ENCODE results near the gene ERO1B.
"Not testable (repeated sequence)": the region's sequence is repeated elsewhere in the genome, so short reads cannot be mapped to it uniquely, and the experiment has no call there.

ERO1B gene

GRCh38 chr1:236193184-236193583 lies 88.6 kb downstream of the ERO1B start:
- TF ChIP-seq CTCF (IDR thresholded peaks at IDR 0.05; ENCODE audit: insufficient read depth, low read length), result no peak
- TF ChIP-seq SPI1 (IDR thresholded peaks at IDR 0.05; ENCODE audit: borderline replicate concordance, low read depth), result no peak
- no peak for TF ChIP-seq POLR2AphosphoS5 (IDR thresholded peaks at IDR 0.05; ENCODE audit: low read depth)
- no peak for TF ChIP-seq GABPA (IDR thresholded peaks at IDR 0.05; ENCODE audit: low read depth)
- TF ChIP-seq, protein P1, sequence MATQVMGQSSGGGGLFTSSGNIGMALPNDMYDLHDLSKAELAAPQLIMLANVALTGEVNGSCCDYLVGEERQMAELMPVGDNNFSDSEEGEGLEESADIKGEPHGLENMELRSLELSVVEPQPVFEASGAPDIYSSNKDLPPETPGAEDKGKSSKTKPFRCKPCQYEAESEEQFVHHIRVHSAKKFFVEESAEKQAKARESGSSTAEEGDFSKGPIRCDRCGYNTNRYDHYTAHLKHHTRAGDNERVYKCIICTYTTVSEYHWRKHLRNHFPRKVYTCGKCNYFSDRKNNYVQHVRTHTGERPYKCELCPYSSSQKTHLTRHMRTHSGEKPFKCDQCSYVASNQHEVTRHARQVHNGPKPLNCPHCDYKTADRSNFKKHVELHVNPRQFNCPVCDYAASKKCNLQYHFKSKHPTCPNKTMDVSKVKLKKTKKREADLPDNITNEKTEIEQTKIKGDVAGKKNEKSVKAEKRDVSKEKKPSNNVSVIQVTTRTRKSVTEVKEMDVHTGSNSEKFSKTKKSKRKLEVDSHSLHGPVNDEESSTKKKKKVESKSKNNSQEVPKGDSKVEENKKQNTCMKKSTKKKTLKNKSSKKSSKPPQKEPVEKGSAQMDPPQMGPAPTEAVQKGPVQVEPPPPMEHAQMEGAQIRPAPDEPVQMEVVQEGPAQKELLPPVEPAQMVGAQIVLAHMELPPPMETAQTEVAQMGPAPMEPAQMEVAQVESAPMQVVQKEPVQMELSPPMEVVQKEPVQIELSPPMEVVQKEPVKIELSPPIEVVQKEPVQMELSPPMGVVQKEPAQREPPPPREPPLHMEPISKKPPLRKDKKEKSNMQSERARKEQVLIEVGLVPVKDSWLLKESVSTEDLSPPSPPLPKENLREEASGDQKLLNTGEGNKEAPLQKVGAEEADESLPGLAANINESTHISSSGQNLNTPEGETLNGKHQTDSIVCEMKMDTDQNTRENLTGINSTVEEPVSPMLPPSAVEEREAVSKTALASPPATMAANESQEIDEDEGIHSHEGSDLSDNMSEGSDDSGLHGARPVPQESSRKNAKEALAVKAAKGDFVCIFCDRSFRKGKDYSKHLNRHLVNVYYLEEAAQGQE (IDR thresholded peaks at IDR 0.05; ENCODE audit: insufficient replicate concordance, low read depth), result no peak
- no peaks in the 10 kb centered on the region for H3K27me3 ChIP-seq (ENCODE audit: insufficient read depth, poor library complexity, severe bottlenecking)
- H3K27ac ChIP-seq (replicated peaks), result no peak overlapping the region
- H3K4me3 ChIP-seq (replicated peaks; ENCODE audit: insufficient read depth, low read length), result no peak overlapping the region
- DNase-seq (ENCODE audit: low read depth in 1 of 2, low spot score in 1 of 2), result no peak

DNA sequence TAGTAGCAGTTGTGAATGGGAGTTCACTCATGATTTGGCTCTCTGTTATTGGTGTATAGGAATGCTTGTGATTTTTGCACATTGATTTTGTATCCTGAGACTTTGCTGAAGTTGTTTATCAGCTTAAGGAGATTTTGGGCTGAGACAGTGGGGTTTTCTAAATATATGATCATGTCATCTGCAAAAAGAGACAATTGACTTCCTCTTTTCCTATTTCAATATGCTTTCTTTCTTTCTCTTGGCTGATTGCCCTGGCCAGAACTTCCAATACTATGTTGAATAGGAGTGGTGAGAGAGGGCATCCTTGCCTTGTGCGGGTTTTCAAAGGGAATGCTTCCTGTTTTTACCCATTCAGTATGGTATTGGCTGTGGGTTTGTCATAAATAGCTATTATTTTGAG lies 93.7 kb downstream of the ERO1B start:
- not testable (repeated sequence) for DNase-seq (ENCODE audit: low read depth in 1 of 2, low spot score in 1 of 2); H3K4me3 ChIP-seq (replicated peaks; ENCODE audit: insufficient read depth, low read length); H3K27ac ChIP-seq (replicated peaks); H3K27me3 ChIP-seq (ENCODE audit: insufficient read depth, poor library complexity, severe bottlenecking)
- peak; percentile 51; the same call in 1 of the 2 replicates for TF ChIP-seq SPI1 (IDR thresholded peaks at IDR 0.05; ENCODE audit: borderline replicate concordance, low read depth)

- not testable (repeated sequence) for DNase-seq (ENCODE audit: low read depth in 1 of 2, low spot score in 1 of 2); H3K4me3 ChIP-seq (replicated peaks; ENCODE audit: insufficient read depth, low read length); H3K27ac ChIP-seq (replicated peaks); H3K27me3 ChIP-seq (ENCODE audit: insufficient read depth, poor library complexity, severe bottlenecking)
These were observed 95.3 kb downstream of the ERO1B start for GRCh38 chr1:236186471-236186870.

DNA sequence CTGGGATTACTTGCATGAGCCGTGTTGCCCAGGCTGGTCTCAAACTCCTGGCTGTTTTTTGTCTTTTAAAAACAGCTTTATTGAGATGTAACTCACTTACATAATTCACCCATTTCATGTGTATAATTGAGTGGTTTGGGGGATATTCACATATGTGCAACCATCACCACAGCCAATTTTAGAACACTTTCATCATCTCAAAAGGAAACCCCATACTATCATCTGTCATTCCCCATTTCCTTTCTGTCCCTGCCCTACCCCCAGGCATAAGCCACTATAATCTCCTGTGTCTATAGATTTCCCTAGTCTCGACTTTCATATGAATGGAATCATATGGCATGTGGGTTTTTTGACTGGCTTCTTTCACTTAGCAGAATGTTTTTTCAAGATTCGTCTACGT lies 96.1 kb downstream of the ERO1B start:
- no peak overlapping the region for H3K4me3 ChIP-seq (replicated peaks; ENCODE audit: insufficient read depth, low read length)
- peak in 1 of 2 experiments; percentile 5 for DNase-seq (ENCODE audit: low read depth in 1 of 2, low spot score in 1 of 2)
- no peak overlapping the region for H3K27ac ChIP-seq (replicated peaks)

More for the DNA sequence above, 96.1 kb downstream of the ERO1B start:
- no peak for TF ChIP-seq GABPA (IDR thresholded peaks at IDR 0.05; ENCODE audit: low read depth)
- TF ChIP-seq, protein P1 (IDR thresholded peaks at IDR 0.05; ENCODE audit: insufficient replicate concordance, low read depth), result no peak
- no peak for TF ChIP-seq CTCF (IDR thresholded peaks at IDR 0.05; ENCODE audit: insufficient read depth, low read length)
- TF ChIP-seq SPI1 (IDR thresholded peaks at IDR 0.05; ENCODE audit: borderline replicate concordance, low read depth), result no peak
- 0 out of 2 replicates have a peak, but pooled peaks have one; percentile 20 for TF ChIP-seq POLR2AphosphoS5 (IDR thresholded peaks at IDR 0.05; ENCODE audit: low read depth)
- H3K27me3 ChIP-seq (ENCODE audit: insufficient read depth, poor library complexity, severe bottlenecking), result no peaks in the 10 kb centered on the region
